A549 treated with DMSO at 1 μM for 4 hours (cell line): ENCODE measurements around the gene C5orf34. TPM values are rescaled to one million over a fixed set of nuclear protein-coding genes. Genes with fewer than 3 reads are reported as not detected.

Experiments
- total RNA-seq: library from RNA; stranded (reverse); fragments of 200-300 nt; extraction: Qiagen RNA extraction; gene quantifications from 5 replicates; pipeline ENCODE4 v1.2.3, GENCODE V29; 2022; ENCODE audit warnings: low read depth

Gene C5orf34, protein sequence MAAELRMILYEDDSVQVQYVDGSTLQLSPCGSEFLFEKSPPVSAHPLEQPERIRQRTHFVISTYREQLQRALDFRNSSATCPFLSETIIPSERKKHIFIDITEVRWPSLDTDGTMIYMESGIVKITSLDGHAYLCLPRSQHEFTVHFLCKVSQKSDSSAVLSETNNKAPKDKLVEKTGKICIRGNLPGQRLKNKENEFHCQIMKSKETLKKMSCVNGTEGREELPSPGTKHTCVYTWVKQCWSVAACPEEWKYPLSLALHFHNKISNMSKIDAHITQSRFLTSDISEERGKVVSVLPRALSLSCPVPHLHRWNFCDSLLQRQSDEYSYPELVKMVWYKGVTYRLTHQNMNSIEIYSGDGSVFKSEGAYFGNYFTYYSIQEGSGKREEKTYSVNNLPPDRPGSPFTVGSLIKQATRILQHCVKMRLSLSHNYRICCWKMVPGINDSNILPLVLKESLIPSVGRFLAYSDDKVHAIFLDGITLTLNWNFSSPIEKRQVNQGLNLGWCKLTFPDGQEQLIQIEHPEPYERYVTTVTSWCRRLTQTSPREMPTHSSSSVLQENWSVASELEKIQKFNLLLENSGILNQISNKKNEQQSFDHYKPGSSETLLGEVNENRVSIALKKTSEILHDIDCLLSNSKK
- 4.3 to 5.6 TPM (median 4.9 TPM) in 5 replicates for total RNA-seq

GRCh38 chr5:43514816-43515677 lies at the start of gene C5orf34:
C5orf34 (minus strand) TSS chr5:43515148; CDS start chr5:43509339, 5,809 bp downstream.

GRCh38 chr5:43556857-43557542 lies 42.1 kb upstream of the C5orf34 start, which contains the start of gene PAIP1:
PAIP1 (minus strand) TSS chr5:43557077; CDS start chr5:43556846, 231 bp downstream.

DNA sequence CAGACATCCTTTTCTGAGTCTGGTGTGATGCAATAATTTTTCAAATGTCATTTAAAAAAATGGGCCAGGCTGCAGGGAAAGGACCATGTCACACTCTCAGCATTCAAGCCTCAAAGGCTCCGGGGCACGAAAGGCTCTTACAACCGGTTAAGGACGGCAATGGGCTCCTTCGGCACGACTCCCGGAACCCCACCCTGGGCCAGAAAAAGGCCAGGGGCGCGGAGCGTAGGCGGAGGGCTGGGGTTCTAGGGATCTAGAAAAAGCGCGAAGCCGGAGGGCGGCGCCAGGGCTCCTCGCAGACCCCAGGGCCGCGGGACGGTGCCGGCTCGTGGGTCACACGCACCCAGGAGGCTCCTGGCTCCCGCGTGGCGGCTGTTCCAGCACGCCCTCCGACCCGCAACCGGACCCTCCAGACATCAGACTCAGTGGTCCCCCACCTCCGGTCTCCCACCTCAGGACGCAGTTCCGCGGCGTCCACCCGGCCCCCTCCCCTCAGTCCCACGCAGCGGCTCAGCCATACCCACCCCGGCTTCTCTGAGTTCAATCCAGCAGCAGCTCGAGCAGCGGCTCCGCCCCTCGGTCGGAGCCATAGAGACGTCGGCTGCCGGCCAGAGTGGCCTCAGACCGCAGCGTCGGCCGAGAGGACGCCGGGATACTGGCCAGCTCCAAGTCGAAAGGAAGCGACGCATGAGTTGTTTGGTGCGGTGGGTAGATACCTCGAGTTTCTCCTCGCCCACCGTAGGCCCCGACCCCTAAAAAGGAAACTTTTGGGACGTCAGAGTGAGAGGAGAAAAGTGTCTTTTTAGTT lies 31.4 kb downstream of the C5orf34 start, which contains the start of gene TMEM267:
Gene TMEM267 (minus strand): TSS at position 568 of the 808 bp plus-strand sequence. CDS start 29,896 bp downstream, outside the sequence.

Other genes starting within 250 kb of the C5orf34 start
- 48.7 to 63.3 TPM (median 58.5 TPM) in 5 replicates for gene HMGCS1, start 201.7 kb downstream of the C5orf34 start, total RNA-seq
- 0.06 to 0.31 TPM (median 0.13 TPM) in 5 replicates for gene CCL28, start 102.8 kb downstream of the C5orf34 start, total RNA-seq
- 18.3 to 27.1 TPM (median 23.1 TPM) in 5 replicates for gene TMEM267, start 31.3 kb downstream of the C5orf34 start, total RNA-seq
- 103 to 125 TPM (median 113 TPM) in 5 replicates for gene PAIP1, start 41.9 kb upstream of the C5orf34 start, total RNA-seq
- 10.6 to 17.6 TPM (median 12.5 TPM) in 5 replicates for gene NNT, start 88.0 kb upstream of the C5orf34 start, total RNA-seq